Activated naive CD4-positive, alpha-beta T cell treated with anti-CD3 and anti-CD28 coated beads, Interleukin-2, amount 10 ng/mL, durations not matched to agents 7 days and 5 days (primary cell): ENCODE results near the gene IGSF9.

Experiments used
- CTCF ChIA-PET: fragments of 350-600 bp; sonication (Branson Sonifier 250); formaldehyde crosslinking; loops from one replicate; lab custom pipeline; 2021; ENCODE audit warnings: antibody characterized with exemption; lab: Charles Lee
- DNase-seq: peaks from one replicate; pipeline ENCODE4 v3.0.0-alpha.2; 2020
- H3K27ac Mint-ChIP-seq: one replicate; pipeline ENCODE4 v1.8.0; 2021; ENCODE audit warnings: mild to moderate bottlenecking, moderate library complexity, mixed read lengths
- H3K27me3 Mint-ChIP-seq: one replicate; pipeline ENCODE4 v1.8.0; 2021; ENCODE audit warnings: mild to moderate bottlenecking, mixed read lengths
- H3K36me3 Mint-ChIP-seq: one replicate; pipeline ENCODE4 v1.8.0; 2021; ENCODE audit warnings: mixed read lengths
- H3K4me1 Mint-ChIP-seq: one replicate; pipeline ENCODE4 v1.8.0; 2021; ENCODE audit warnings: mixed read lengths
- H3K4me3 Mint-ChIP-seq: one replicate; pipeline ENCODE4 v1.8.0; 2021; ENCODE audit warnings: mild to moderate bottlenecking, moderate library complexity, mixed read lengths
- H3K9me3 Mint-ChIP-seq: one replicate; pipeline ENCODE4 v1.8.0; 2021; ENCODE audit warnings: mixed read lengths

IGSF9 gene

GRCh38 chr1:159921700-159922504 is 23.5 kb downstream of the IGSF9 start:
- Mint-ChIP-seq H3K27ac (peak overlapping the region; percentile 93), H3K4me3 (peak overlapping the region; percentile 91), H3K9me3 (no peaks in the 10 kb centered on the region), H3K4me1 (peaks cover 76% of the 10 kb centered on the region), H3K36me3 (peaks cover 58% of the 10 kb centered on the region), H3K27me3 (peaks cover 4% of the 10 kb centered on the region)
- peak; percentile 45 for DNase-seq
- CTCF ChIA-PET = interaction anchor here (0.7 to 19.5 kb wide), 3 partner anchors 29 to 123 kb away, joined by 3 to 301 read pairs (median 42); no protein-coding TSS in a partner anchor

GRCh38 chr1:159921251-159921650 is 24.2 kb downstream of the IGSF9 start:
- no peak for DNase-seq
- Mint-ChIP-seq H3K27me3 (peaks cover 4% of the 10 kb centered on the region), H3K4me3 (peak overlapping the region; percentile 91), H3K27ac (peak overlapping the region; percentile 93), H3K36me3 (peaks cover 63% of the 10 kb centered on the region), H3K9me3 (no peaks in the 10 kb centered on the region), H3K4me1 (peaks cover 76% of the 10 kb centered on the region)
- CTCF ChIA-PET = interaction anchor here (5.3 kb wide), 1 partner anchor 28 kb away, joined by 42 read pairs; no protein-coding TSS in a partner anchor

GRCh38 chr1:159920651-159921050 is 24.8 kb downstream of the IGSF9 start:
- DNase-seq = no peak
- Mint-ChIP-seq H3K4me3 (no peak overlapping the region), H3K27ac (peak overlapping the region; percentile 93), H3K4me1 (peaks cover 70% of the 10 kb centered on the region), H3K36me3 (peaks cover 69% of the 10 kb centered on the region), H3K27me3 (peaks cover 4% of the 10 kb centered on the region), H3K9me3 (no peaks in the 10 kb centered on the region)
- CTCF ChIA-PET = interaction anchor here (5.3 kb wide), 1 partner anchor 28 kb away, joined by 42 read pairs; no protein-coding TSS in a partner anchor

- peak overlapping the region; percentile 9 for H3K27ac Mint-ChIP-seq
- no peak overlapping the region for H3K4me3 Mint-ChIP-seq
- H3K4me1 Mint-ChIP-seq = peaks cover 67% of the 10 kb centered on the region
- H3K9me3 Mint-ChIP-seq = no peaks in the 10 kb centered on the region
- H3K27me3 Mint-ChIP-seq = peaks cover under 1% of the 10 kb centered on the region
- peaks cover 72% of the 10 kb centered on the region for H3K36me3 Mint-ChIP-seq
- no peak for DNase-seq
- CTCF ChIA-PET = no interaction called here
Observed at GRCh38 chr1:159920202-159920601, 25.2 kb downstream of the IGSF9 start.

- Mint-ChIP-seq H3K27ac (peak overlapping the region; percentile 17), H3K36me3 (peaks cover 75% of the 10 kb centered on the region), H3K4me1 (peaks cover 76% of the 10 kb centered on the region), H3K27me3 (no peaks in the 10 kb centered on the region), H3K4me3 (no peak overlapping the region), H3K9me3 (no peaks in the 10 kb centered on the region)
- CTCF ChIA-PET = no interaction called here
- no peak for DNase-seq
Observed at GRCh38 chr1:159919236-159919865, 26.1 kb downstream of the IGSF9 start.

GRCh38 chr1:159918352-159919200 is 26.8 kb downstream of the IGSF9 start:
- no peak overlapping the region for H3K27ac Mint-ChIP-seq
- DNase-seq = peak; percentile 10
- CTCF ChIA-PET = no interaction called here
- H3K4me3 Mint-ChIP-seq = no peak overlapping the region
- H3K36me3 Mint-ChIP-seq = peaks cover 74% of the 10 kb centered on the region
- H3K9me3 Mint-ChIP-seq = no peaks in the 10 kb centered on the region
- no peaks in the 10 kb centered on the region for H3K27me3 Mint-ChIP-seq
- H3K4me1 Mint-ChIP-seq = peaks cover 82% of the 10 kb centered on the region

- Mint-ChIP-seq H3K9me3 (no peaks in the 10 kb centered on the region), H3K27me3 (no peaks in the 10 kb centered on the region), H3K4me3 (peak overlapping the region; percentile 8), H3K36me3 (peaks cover 72% of the 10 kb centered on the region), H3K27ac (no peak overlapping the region), H3K4me1 (peaks cover 83% of the 10 kb centered on the region)
- CTCF ChIA-PET = no interaction called here
- DNase-seq = peak; percentile 18
Observed at GRCh38 chr1:159917533-159918351, 27.7 kb downstream of the IGSF9 start.

- H3K36me3 Mint-ChIP-seq = peaks cover 65% of the 10 kb centered on the region
- CTCF ChIA-PET = interaction anchor here (0.7 to 0.8 kb wide), 2 partner anchors 27 to 91 kb away, joined by 3 to 4 read pairs; no protein-coding TSS in a partner anchor
- H3K27ac Mint-ChIP-seq = peak overlapping the region; percentile 56
- peak; percentile 18 for DNase-seq
- H3K4me1 Mint-ChIP-seq = peaks cover 83% of the 10 kb centered on the region
- H3K27me3 Mint-ChIP-seq = no peaks in the 10 kb centered on the region
- H3K4me3 Mint-ChIP-seq = no peak overlapping the region
- H3K9me3 Mint-ChIP-seq = no peaks in the 10 kb centered on the region
Observed at GRCh38 chr1:159916242-159917051, 29.0 kb downstream of the IGSF9 start.

- DNase-seq = peak; percentile 18
- Mint-ChIP-seq H3K9me3 (no peaks in the 10 kb centered on the region), H3K27me3 (no peaks in the 10 kb centered on the region), H3K27ac (peak overlapping the region; percentile 56), H3K4me1 (peaks cover 83% of the 10 kb centered on the region), H3K4me3 (no peak overlapping the region), H3K36me3 (peaks cover 57% of the 10 kb centered on the region)
- CTCF ChIA-PET = interaction anchor here (0.7 to 0.8 kb wide), 2 partner anchors 26 to 92 kb away, joined by 3 to 4 read pairs; no protein-coding TSS in a partner anchor
Observed at GRCh38 chr1:159915571-159916241, 29.7 kb downstream of the IGSF9 start.

- H3K27me3 Mint-ChIP-seq = no peaks in the 10 kb centered on the region
- DNase-seq = peak; percentile 9
- CTCF ChIA-PET = no interaction called here
- H3K36me3 Mint-ChIP-seq = peaks cover 48% of the 10 kb centered on the region
- H3K9me3 Mint-ChIP-seq = no peaks in the 10 kb centered on the region
- H3K27ac Mint-ChIP-seq = peak overlapping the region; percentile 19
- no peak overlapping the region for H3K4me3 Mint-ChIP-seq
- H3K4me1 Mint-ChIP-seq = peaks cover 82% of the 10 kb centered on the region
Observed at GRCh38 chr1:159914252-159915018, 31.0 kb downstream of the IGSF9 start.

- Mint-ChIP-seq H3K27me3 (no peaks in the 10 kb centered on the region), H3K9me3 (no peaks in the 10 kb centered on the region), H3K36me3 (peaks cover 41% of the 10 kb centered on the region), H3K4me3 (no peak overlapping the region), H3K27ac (peak overlapping the region; percentile 24), H3K4me1 (peaks cover 81% of the 10 kb centered on the region)
- CTCF ChIA-PET = no interaction called here
- peak; percentile 14 for DNase-seq
Observed at GRCh38 chr1:159913451-159914192, 31.8 kb downstream of the IGSF9 start.
